CD8-positive, alpha-beta memory T cell (primary cell): ENCODE measurements around the gene BTBD9. TPM values are rescaled to one million over a fixed set of nuclear protein-coding genes. Genes with fewer than 3 reads are reported as not detected.
A peak's percentile ranks its signal among the peaks of the same experiment; 100 is the strongest.

Source experiments
- CTCF ChIA-PET: fragments of 350-600 bp; sonication (Branson Sonifier 250); formaldehyde crosslinking; loops from one replicate; lab custom pipeline; 2021; ENCODE audit warnings: antibody characterized with exemption; lab: Charles Lee
- POLR2A ChIA-PET: fragments of 350-600 bp; sonication (Branson Sonifier 250); formaldehyde crosslinking; loops from one replicate; lab custom pipeline; 2021; ENCODE audit warnings: antibody characterized with exemption; lab: Charles Lee
- DNase-seq, 5 donors: peaks; one replicate each; pipeline versions ENCODE4 v3.0.0 to v3.0.0-alpha.2; 2020 to 2022; ENCODE audit warnings: mixed read lengths in 1 of 5
- H3K27ac ChIP-seq: one replicate; pipeline ENCODE4 v1.7.0; 2013; ENCODE audit warnings: low read depth, mild to moderate bottlenecking, low read length, moderate library complexity
- H3K27me3 ChIP-seq: 2 replicates; pipeline ENCODE4 v1.7.0; 2013; ENCODE audit warnings: low read length, mild to moderate bottlenecking; ENCODE audit not compliant: insufficient read depth, poor library complexity, severe bottlenecking
- H3K36me3 ChIP-seq: 2 replicates; pipeline ENCODE4 v1.7.0; 2013; ENCODE audit warnings: mild to moderate bottlenecking, low read length, moderate library complexity; ENCODE audit not compliant: insufficient read depth
- H3K4me1 ChIP-seq: 2 replicates; pipeline ENCODE4 v1.7.0; 2013; ENCODE audit warnings: mild to moderate bottlenecking, low read length, moderate library complexity; ENCODE audit not compliant: insufficient read depth
- H3K4me3 ChIP-seq: 2 replicates; pipeline ENCODE4 v1.7.0; 2013; ENCODE audit warnings: mild to moderate bottlenecking, low read length
- H3K9me3 ChIP-seq: 2 replicates; pipeline ENCODE4 v1.7.0; 2013; ENCODE audit warnings: mild to moderate bottlenecking, low read length
- H3K27ac Mint-ChIP-seq, 8 donors: one replicate each; pipeline ENCODE4 v1.8.0; 2020 to 2021; ENCODE audit warnings: mixed read lengths in 8 of 8, mild to moderate bottlenecking in 6 of 8, inconsistent platforms in 3 of 8, moderate library complexity in 3 of 8
- H3K27me3 Mint-ChIP-seq, 2 donors: one replicate each; pipeline ENCODE4 v1.8.0; 2020 to 2021; ENCODE audit warnings: mixed read lengths in 2 of 2, mild to moderate bottlenecking in 1 of 2, moderate library complexity in 1 of 2
- H3K36me3 Mint-ChIP-seq, 3 donors: one replicate each; pipeline ENCODE4 v1.8.0; 2020 to 2021; ENCODE audit warnings: mixed read lengths in 3 of 3, inconsistent platforms in 1 of 3, mild to moderate bottlenecking in 1 of 3
- H3K4me1 Mint-ChIP-seq, 3 donors: one replicate each; pipeline ENCODE4 v1.8.0; 2020 to 2021; ENCODE audit warnings: mixed read lengths in 3 of 3, inconsistent platforms in 1 of 3, mild to moderate bottlenecking in 1 of 3
- H3K4me3 Mint-ChIP-seq, 7 donors: one replicate each; pipeline ENCODE4 v1.8.0; 2020 to 2021; ENCODE audit warnings: mixed read lengths in 7 of 7, mild to moderate bottlenecking in 6 of 7, moderate library complexity in 4 of 7, inconsistent platforms in 2 of 7
- H3K9me3 Mint-ChIP-seq, 5 donors: one replicate each; pipeline ENCODE4 v1.8.0; 2020 to 2022; ENCODE audit warnings: mixed read lengths in 5 of 5, mild to moderate bottlenecking in 3 of 5, moderate library complexity in 2 of 5, inconsistent platforms in 1 of 5
- polyA plus RNA-seq: library from polyadenylated mRNA; unstranded; fragments of 300-500 nt; fragmentation: Illumina TruSeq; gene quantifications from one replicate; pipeline ENCODE4 v1.2.3, GENCODE V29; 2021
- total RNA-seq, 2 experiments: library from RNA; stranded (reverse); gene quantifications; one replicate each; pipeline ENCODE4 v1.2.3, GENCODE V29; 2021

The BTBD9 gene
- total and polyA plus RNA-seq, 3 experiments from 2014 or later: 12.2 to 17.7 (median 14.9) TPM

- CTCF ChIA-PET: no interaction called here
Measured at GRCh38 chr6:38234934-38235682, 404.6 kb downstream of the BTBD9 start.

GRCh38 chr6:38234141-38234540 is 405.6 kb downstream of the BTBD9 start:
- Histone ChIP-seq H3K9me3 (no peaks in the 10 kb centered on the region), H3K4me1 (no peaks in the 10 kb centered on the region), H3K36me3 (no peaks in the 10 kb centered on the region), H3K27me3 (no peaks in the 10 kb centered on the region), H3K4me3 (no peak overlapping the region), H3K27ac (no peak overlapping the region)
- Mint-ChIP-seq H3K4me1 (peaks cover 0 to 9% (median 0%) of the 10 kb centered on the region in 3 donors), H3K9me3 (no peaks in the 10 kb centered on the region), H3K27ac (no peak overlapping the region), H3K4me3 (no peak overlapping the region), H3K36me3 (peaks cover 0 to 6% (median 3%) of the 10 kb centered on the region in 3 donors), H3K27me3 (no peaks in the 10 kb centered on the region)
- ChIA-PET POLR2A (no interaction called here), CTCF (no interaction called here)
- DNase-seq: no peak

More at GRCh38 chr6:38234934-38235682, 404.6 kb downstream of the BTBD9 start:
- no peak for DNase-seq
- H3K4me1 Mint-ChIP-seq: peaks cover 0 to 4% (median 3%) of the 10 kb centered on the region in 3 donors
- Histone ChIP-seq H3K36me3 (no peaks in the 10 kb centered on the region), H3K4me1 (no peaks in the 10 kb centered on the region), H3K4me3 (no peak overlapping the region), H3K27me3 (no peaks in the 10 kb centered on the region), H3K27ac (no peak overlapping the region), H3K9me3 (no peaks in the 10 kb centered on the region)
- H3K4me3 Mint-ChIP-seq: peak overlapping the region in 1 of 7 donors; percentile 29
- H3K9me3 Mint-ChIP-seq: no peaks in the 10 kb centered on the region
- POLR2A ChIA-PET: no interaction called here
- no peak overlapping the region for H3K27ac Mint-ChIP-seq
- H3K27me3 Mint-ChIP-seq: no peaks in the 10 kb centered on the region
- H3K36me3 Mint-ChIP-seq: peaks cover 0 to 4% (median 3%) of the 10 kb centered on the region in 3 donors

- no peaks in the 10 kb centered on the region for H3K9me3 Mint-ChIP-seq
- CTCF ChIA-PET: no interaction called here
Measured at GRCh38 chr6:38233161-38233791, 406.5 kb downstream of the BTBD9 start.

GRCh38 chr6:38225766-38226165 is 414.0 kb downstream of the BTBD9 start:
- POLR2A ChIA-PET: no interaction called here
- no peaks in the 10 kb centered on the region for H3K36me3 ChIP-seq
- DNase-seq: no peak
- peaks cover 4 to 6% (median 4%) of the 10 kb centered on the region in 3 donors for H3K36me3 Mint-ChIP-seq
- H3K9me3 ChIP-seq: no peaks in the 10 kb centered on the region
- no peak overlapping the region for H3K27ac ChIP-seq
- no peaks in the 10 kb centered on the region for H3K9me3 Mint-ChIP-seq
- H3K4me3 ChIP-seq: no peak overlapping the region
- no peaks in the 10 kb centered on the region for H3K27me3 ChIP-seq
- H3K27ac Mint-ChIP-seq: peak overlapping the region in 1 of 8 donors; percentile 3
- H3K4me3 Mint-ChIP-seq: no peak overlapping the region
- CTCF ChIA-PET: no interaction called here
- H3K4me1 Mint-ChIP-seq: peaks cover 0 to 4% (median 0%) of the 10 kb centered on the region in 3 donors
- H3K27me3 Mint-ChIP-seq: no peaks in the 10 kb centered on the region
- H3K4me1 ChIP-seq: no peaks in the 10 kb centered on the region

More at GRCh38 chr6:38233161-38233791, 406.5 kb downstream of the BTBD9 start:
- H3K27ac ChIP-seq: no peak overlapping the region
- H3K36me3 ChIP-seq: no peaks in the 10 kb centered on the region
- no peak overlapping the region for H3K4me3 ChIP-seq
- H3K4me3 Mint-ChIP-seq: no peak overlapping the region
- H3K27ac Mint-ChIP-seq: no peak overlapping the region
- DNase-seq: no peak
- H3K27me3 Mint-ChIP-seq: no peaks in the 10 kb centered on the region
- peaks cover 0 to 9% (median 0%) of the 10 kb centered on the region in 3 donors for H3K4me1 Mint-ChIP-seq
- H3K36me3 Mint-ChIP-seq: peaks cover 0 to 6% (median 3%) of the 10 kb centered on the region in 3 donors
- POLR2A ChIA-PET: no interaction called here
- H3K4me1 ChIP-seq: no peaks in the 10 kb centered on the region
- no peaks in the 10 kb centered on the region for H3K9me3 ChIP-seq
- H3K27me3 ChIP-seq: no peaks in the 10 kb centered on the region

GRCh38 chr6:38221251-38221650 is 418.5 kb downstream of the BTBD9 start:
- Mint-ChIP-seq H3K4me1 (peaks cover 0 to 7% (median 0%) of the 10 kb centered on the region in 3 donors), H3K36me3 (peaks cover 3 to 6% (median 4%) of the 10 kb centered on the region in 3 donors), H3K9me3 (no peaks in the 10 kb centered on the region), H3K27ac (no peak overlapping the region), H3K4me3 (no peak overlapping the region), H3K27me3 (peaks cover 0 to 3% of the 10 kb centered on the region in 2 donors)
- no peaks in the 10 kb centered on the region for H3K36me3 ChIP-seq
- no peaks in the 10 kb centered on the region for H3K9me3 ChIP-seq
- CTCF ChIA-PET: no interaction called here
- no peaks in the 10 kb centered on the region for H3K27me3 ChIP-seq
- POLR2A ChIA-PET: no interaction called here
- DNase-seq: no peak
- H3K4me3 ChIP-seq: no peak overlapping the region
- H3K27ac ChIP-seq: no peak overlapping the region
- no peaks in the 10 kb centered on the region for H3K4me1 ChIP-seq

- H3K27me3 ChIP-seq: no peaks in the 10 kb centered on the region
- POLR2A ChIA-PET: no interaction called here
- Mint-ChIP-seq H3K27me3 (peaks cover 0 to 3% of the 10 kb centered on the region in 2 donors), H3K4me1 (peaks cover 0 to 7% (median 0%) of the 10 kb centered on the region in 3 donors), H3K4me3 (no peak overlapping the region), H3K36me3 (peaks cover 3 to 4% (median 4%) of the 10 kb centered on the region in 3 donors), H3K9me3 (no peaks in the 10 kb centered on the region), H3K27ac (no peak overlapping the region)
- no peak for DNase-seq
- H3K4me1 ChIP-seq: no peaks in the 10 kb centered on the region
- no peaks in the 10 kb centered on the region for H3K36me3 ChIP-seq
- no peak overlapping the region for H3K4me3 ChIP-seq
- no peaks in the 10 kb centered on the region for H3K9me3 ChIP-seq
- CTCF ChIA-PET: no interaction called here
- no peak overlapping the region for H3K27ac ChIP-seq
Measured at GRCh38 chr6:38220069-38220723, 419.5 kb downstream of the BTBD9 start.

- peak overlapping the region in 1 of 8 donors; percentile 29 for H3K27ac Mint-ChIP-seq
- peaks cover 3 to 4% (median 4%) of the 10 kb centered on the region in 3 donors for H3K36me3 Mint-ChIP-seq
- H3K4me3 ChIP-seq: no peak overlapping the region
- DNase-seq: no peak
- H3K4me1 Mint-ChIP-seq: peaks cover 0 to 7% (median 0%) of the 10 kb centered on the region in 3 donors
- no peaks in the 10 kb centered on the region for H3K27me3 ChIP-seq
- CTCF ChIA-PET: no interaction called here
- H3K27ac ChIP-seq: no peak overlapping the region
- no peaks in the 10 kb centered on the region for H3K9me3 Mint-ChIP-seq
- POLR2A ChIA-PET: no interaction called here
- no peaks in the 10 kb centered on the region for H3K4me1 ChIP-seq
- no peaks in the 10 kb centered on the region for H3K36me3 ChIP-seq
- no peak overlapping the region for H3K4me3 Mint-ChIP-seq
- peaks cover 0 to 3% of the 10 kb centered on the region in 2 donors for H3K27me3 Mint-ChIP-seq
- no peaks in the 10 kb centered on the region for H3K9me3 ChIP-seq
Measured at GRCh38 chr6:38218235-38218634, 421.5 kb downstream of the BTBD9 start.

GRCh38 chr6:38216451-38216850 is 423.3 kb downstream of the BTBD9 start:
- POLR2A ChIA-PET: no interaction called here
- H3K27ac Mint-ChIP-seq: no peak overlapping the region
- Histone ChIP-seq H3K4me1 (no peaks in the 10 kb centered on the region), H3K27ac (no peak overlapping the region), H3K9me3 (no peaks in the 10 kb centered on the region), H3K36me3 (no peaks in the 10 kb centered on the region), H3K4me3 (no peak overlapping the region), H3K27me3 (no peaks in the 10 kb centered on the region)
- peaks cover 0 to 11% (median 0%) of the 10 kb centered on the region in 3 donors for H3K4me1 Mint-ChIP-seq
- CTCF ChIA-PET: no interaction called here
- peaks cover 0 to 3% of the 10 kb centered on the region in 2 donors for H3K27me3 Mint-ChIP-seq
- no peak overlapping the region for H3K4me3 Mint-ChIP-seq
- DNase-seq: no peak
- H3K36me3 Mint-ChIP-seq: peaks cover 0 to 4% (median 4%) of the 10 kb centered on the region in 3 donors
- H3K9me3 Mint-ChIP-seq: no peaks in the 10 kb centered on the region
